ENCODE results near the gene PHYHD1.

Gene PHYHD1

DNA sequence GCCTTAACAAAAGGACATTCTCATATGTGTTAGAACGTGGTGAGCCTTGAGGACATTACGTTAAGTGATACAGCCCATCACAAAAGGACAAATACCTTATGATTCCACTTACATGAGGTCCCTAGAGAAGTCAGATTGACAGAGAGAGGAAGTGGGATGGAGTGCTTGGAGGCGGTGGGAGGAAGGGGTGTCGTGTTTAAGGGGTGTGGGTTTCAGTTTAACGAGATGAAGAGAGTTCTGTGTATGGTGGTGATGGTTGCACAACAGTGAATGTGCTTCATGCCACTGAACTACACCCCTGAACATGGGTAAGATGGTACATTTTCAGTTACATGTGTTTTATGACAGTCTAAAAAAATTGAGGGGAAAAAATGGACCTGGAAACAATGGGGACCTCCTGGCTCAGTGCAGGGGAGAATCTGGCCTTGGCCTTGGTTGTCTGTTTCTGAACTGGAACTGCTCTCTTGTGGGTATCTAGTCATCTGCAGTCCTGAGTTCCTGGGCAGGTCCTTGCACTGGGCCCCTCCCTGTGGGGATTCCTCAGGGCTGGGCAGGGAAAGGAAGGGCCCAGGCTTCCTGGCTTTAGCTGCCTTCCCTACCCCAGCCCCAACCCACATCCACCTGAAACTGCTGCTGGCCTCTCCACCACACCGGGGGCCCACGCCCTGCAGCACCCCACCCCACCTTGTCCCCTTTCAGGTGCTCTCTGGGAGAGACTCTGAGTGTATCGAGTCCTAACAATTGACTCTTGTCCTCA lies 21.0 kb upstream of the PHYHD1 start:
- intact Hi-C loops (cut with DNase I): no loop called here
- DNase-seq: no peak

DNA sequence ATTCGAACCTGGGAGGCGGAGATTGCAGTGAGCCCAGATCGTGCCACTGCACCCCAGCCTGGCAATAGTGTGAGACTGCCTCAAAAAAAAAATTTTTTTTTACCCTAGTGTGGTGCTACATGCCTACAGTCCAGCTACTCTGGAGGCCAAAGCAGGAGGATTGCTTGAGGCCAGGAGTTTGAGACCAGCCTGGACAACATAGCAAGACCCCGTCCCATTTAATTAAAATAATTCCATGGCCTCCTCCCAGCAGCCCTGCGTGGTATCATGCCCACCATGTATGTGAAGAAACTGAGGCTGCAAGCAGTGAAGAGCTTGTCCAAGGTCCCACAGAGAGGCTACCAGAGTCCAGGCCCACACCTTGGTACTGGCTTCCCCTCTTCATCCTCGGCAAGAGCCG lies 19.4 kb upstream of the PHYHD1 start:
- intact Hi-C loops (cut with DNase I): no loop called here
- DNase-seq: no peak

DNA sequence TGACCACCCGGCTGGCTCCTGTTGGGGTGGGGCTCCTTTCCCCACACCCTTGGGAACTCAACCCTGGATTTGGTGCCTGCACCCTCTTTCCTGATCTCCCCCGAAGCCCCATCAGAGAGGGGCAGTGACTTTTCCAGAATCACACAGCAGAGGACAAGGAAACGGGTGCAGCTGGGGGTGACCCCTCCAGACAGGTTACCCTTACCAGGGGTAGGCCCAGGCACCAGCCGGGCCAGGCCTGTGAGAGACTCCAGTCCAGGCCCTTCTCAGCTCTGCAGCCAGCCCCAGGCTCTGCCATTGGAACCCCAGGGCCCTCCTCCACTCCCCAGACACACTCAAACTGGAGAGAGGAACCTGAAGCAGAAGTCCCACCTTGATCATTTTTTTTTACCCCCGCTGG lies 19.0 kb upstream of the PHYHD1 start:
- no peak for DNase-seq
- intact Hi-C loops (cut with DNase I): no loop called here

DNA sequence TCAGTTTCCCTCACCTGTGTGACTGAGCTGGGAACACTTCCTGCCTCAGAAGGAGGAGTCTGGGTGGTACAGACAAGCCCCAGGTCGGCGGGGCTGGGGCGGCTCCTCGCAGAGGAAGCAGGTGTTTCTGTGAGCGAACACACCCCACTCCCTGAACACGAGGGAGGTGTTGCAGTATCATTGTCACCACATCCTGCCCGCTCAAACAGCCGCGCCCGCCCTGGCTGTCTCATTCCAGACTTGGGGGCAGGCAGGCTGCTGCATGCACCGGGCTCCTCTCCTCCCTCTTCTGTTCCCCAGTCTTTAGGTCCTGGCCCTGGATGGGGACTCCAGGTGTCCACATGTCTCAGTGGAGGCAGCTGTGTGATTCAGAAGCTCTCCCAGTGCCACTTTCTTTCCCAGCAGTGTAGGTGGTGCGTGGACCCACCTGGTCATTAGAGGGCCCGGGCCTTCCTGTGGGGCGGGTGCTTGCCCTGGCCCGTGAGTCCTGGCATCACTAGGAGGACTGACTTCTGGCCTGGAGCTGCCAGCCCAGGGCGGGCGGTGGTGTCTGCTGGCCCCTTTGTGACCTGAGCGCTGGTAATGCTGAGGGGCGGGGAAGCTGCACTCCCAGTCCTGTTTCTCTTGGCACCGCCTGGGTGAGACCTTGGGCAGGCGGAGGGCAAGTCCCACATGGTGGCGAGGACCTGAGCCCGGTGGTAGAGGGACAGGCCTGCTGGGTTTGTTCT lies 18.3 kb upstream of the PHYHD1 start:
- DNase-seq: peak in 2 of 10 donors; percentile 32 to 82
- intact Hi-C loops (cut with DNase I): no loop called here

DNA sequence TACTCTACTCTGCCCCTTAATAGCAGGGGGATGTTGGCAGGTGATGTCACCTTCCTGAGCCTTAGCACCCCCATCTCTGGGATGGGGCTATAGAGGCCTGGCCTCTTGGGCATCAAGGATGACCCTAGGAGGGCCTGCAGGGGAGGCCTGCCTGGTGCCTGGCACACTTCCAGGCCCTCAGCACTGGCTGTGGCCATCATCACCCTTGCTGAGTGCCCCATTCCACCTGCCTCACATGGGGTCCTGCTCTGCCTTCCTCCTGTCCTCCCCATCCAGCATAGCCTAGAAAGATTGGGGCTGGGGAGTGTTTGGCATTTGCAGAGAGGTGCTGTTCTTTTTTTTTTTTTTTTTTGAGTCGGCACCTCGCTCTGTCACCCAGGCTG lies 17.7 kb upstream of the PHYHD1 start:
- intact Hi-C loops (cut with DNase I): no loop called here
- no peak for DNase-seq

DNA sequence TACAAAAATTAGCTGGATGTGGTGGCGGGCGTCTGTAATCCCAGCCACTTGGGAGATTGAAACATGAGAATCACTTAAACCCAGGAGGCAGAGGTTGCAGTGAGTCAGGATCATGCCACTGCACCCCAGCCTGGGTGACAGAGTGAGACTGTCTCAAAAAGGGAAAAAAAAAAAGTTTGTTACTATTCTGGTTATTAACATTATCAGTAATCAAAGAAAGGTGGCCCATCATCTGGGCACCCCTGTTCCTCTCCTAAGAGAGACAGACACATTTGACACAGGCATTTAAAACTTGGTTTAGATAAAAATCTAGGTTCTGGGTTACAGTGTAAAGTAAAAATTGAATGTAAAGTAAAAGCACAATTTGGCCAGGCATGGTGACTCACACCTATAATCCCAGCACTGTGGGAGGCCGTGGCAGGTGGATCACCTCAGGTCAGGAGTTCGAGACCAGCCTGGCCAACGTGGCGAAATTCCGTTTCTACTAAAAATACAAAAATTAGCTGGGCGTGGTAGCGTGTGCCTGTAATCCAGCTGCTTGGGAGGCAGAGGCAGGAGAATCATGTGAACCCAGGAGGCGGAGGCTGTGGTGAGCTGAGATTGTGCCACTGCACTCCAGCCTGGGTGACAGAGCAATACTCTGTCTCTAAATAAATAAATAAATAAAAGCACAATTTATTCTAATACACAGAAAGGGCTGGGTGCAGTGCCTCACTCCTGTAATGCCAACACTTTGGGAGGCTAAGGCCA lies 16.7 kb upstream of the PHYHD1 start:
- intact Hi-C loops (cut with DNase I): no loop called here
- no peak for DNase-seq

DNA sequence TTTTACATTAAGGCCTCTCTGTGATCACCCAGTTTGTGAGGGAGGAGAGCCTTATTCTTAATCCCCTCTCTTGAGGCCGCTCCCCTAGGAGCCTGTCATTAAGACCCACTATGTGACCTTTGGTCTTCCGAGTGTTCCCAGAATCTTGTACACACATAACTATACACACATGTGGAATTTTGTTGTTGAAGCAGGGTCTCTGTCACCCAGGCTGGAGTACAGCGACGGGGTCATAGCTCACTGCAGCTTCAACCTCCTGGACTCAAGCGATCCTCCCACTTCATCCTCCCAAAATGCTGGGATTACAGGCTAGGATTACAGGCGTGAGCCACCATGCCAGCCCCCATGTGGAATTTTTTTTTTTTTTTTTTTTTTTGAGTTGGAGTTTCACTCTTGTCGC lies 14.8 kb upstream of the PHYHD1 start:
- intact Hi-C loops (cut with DNase I): no loop called here

DNA sequence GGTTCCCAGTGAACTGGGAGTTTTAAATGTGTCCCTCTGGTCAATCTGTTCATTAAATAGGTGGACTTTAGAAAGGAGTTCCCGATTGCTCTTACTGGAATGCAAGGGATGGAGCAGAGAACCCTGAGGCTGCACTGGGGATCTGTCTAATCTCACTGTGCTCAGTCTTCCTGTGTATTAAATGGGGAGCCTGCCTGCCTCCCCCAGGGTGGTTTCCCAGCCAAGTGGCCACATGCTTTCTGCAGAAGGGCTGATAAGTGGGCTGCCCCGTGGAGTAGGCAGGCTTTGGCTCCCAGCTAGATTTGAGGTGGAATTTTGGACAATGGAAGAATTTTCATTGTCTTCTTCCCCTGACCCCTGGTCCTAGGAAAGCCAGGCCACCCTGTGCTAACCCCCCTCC lies 14.0 kb upstream of the PHYHD1 start:
- intact Hi-C loops (cut with DNase I): no loop called here
- no peak for DNase-seq

More for the DNA sequence above, 14.8 kb upstream of the PHYHD1 start:
- no peak for DNase-seq

DNA sequence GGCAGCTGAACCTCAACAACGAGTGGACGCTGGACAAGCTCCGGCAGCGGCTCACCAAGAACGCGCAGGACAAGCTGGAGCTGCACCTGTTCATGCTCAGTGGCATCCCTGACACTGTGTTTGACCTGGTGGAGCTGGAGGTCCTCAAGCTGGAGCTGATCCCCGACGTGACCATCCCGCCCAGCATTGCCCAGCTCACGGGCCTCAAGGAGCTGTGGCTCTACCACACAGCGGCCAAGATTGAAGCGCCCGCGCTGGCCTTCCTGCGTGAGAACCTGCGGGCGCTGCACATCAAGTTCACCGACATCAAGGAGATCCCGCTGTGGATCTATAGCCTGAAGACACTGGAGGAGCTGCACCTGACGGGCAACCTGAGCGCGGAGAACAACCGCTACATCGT lies 12.4 kb upstream of the PHYHD1 start:
- DNase-seq: no peak

DNA sequence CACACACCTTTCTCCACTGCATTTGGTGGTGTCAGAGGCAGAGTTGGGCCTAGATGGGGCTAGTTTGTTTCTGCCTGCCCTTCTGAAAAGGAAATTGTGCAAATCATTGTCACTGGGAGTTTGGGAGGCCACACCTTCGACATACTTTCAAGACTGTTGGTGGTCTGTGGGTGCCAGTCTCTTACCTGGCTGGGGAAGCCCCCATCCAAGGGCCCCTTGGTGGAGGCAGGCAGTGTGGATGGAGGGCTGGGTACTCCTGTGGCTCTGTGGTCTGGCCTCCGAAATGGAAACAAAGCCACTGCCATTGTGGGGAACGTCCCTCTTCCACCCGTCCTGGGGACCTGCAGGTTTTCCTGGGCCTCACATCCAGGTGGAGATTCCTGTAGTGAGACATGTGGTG lies 10.9 kb upstream of the PHYHD1 start:
- no peak for DNase-seq

More for the DNA sequence above, 12.4 kb upstream of the PHYHD1 start:
- intact Hi-C loops (cut with DNase I): no loop called here

DNA sequence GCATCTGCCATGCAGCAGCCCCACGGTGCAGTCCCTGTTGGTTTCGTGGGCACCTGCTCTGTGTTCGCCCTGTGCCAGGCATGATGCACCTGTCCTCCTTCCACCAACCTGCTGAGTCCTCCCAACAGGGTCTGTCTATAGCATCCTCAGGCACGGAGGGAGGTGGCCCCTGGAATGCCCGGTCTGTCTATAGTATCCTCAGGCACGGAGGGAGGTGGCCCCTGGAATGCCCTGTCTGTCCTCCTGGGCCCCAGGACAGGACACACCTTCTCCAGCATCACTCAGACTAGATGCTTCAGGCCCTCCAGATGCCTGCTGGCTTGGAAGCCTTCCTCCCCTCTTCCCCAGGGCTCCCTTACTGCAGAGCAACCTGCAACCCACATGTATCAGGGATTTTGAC lies 9.9 kb upstream of the PHYHD1 start:
- intact Hi-C loops (cut with DNase I): no loop called here
- no peak for DNase-seq

More for the DNA sequence above, 10.9 kb upstream of the PHYHD1 start:
- intact Hi-C loops (cut with DNase I): no loop called here

DNA sequence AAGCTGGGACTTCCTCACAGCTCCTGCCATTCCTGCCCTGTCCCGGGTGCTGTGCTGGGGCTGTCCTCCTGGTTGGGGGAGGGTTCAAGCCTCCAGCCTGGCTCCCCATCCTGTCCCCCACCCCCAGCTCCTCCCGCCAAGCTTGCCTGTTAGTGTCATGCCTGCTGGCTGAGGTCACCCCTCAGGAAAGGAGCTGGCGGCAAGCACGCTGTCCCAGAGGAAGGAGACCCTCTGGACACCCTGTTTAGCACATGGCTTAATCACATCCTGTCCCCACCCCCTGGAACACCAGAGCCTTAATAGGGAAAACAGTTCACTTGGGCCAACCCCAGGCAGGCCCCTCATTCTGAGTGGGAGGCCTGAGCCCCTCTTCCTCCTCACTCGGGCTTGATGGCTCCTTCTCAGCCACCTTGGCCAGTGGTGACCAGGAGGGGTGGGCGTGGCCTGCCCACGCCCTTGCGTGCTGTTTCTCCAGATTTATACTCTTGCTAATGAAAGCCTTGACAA lies 9.2 kb upstream of the PHYHD1 start:
- intact Hi-C loops (cut with DNase I): no loop called here
- no peak for DNase-seq

DNA sequence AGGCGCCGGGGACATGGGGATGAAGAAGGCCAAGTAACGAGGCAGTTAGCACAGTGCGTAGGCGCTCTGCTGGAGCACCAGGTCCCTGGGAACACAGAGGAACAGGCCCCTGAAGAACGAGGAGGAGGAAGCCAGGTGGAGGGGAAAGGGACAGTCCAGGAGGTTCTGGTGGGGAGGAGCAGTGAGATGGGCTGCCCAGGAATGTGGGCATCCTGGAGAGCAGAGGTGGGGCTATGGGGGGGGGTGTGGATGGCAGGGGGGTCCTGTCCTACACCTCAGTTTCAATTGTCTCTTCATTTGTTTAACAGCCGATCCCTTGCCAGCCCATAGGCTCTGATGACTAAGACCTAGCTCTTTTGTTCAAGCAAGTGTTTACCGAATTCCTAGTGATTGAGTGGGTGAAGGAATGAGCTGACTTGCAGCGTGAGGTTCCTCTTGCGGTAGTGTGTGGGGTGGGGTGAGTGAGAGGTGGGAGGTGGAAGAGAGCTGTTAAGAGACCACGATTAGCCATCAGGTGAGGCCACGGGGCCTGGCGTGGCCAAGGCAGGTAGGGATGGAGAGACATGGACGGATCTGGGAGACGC lies 8.4 kb upstream of the PHYHD1 start:
- intact Hi-C loops (cut with DNase I): no loop called here
- DNase-seq: no peak

DNA sequence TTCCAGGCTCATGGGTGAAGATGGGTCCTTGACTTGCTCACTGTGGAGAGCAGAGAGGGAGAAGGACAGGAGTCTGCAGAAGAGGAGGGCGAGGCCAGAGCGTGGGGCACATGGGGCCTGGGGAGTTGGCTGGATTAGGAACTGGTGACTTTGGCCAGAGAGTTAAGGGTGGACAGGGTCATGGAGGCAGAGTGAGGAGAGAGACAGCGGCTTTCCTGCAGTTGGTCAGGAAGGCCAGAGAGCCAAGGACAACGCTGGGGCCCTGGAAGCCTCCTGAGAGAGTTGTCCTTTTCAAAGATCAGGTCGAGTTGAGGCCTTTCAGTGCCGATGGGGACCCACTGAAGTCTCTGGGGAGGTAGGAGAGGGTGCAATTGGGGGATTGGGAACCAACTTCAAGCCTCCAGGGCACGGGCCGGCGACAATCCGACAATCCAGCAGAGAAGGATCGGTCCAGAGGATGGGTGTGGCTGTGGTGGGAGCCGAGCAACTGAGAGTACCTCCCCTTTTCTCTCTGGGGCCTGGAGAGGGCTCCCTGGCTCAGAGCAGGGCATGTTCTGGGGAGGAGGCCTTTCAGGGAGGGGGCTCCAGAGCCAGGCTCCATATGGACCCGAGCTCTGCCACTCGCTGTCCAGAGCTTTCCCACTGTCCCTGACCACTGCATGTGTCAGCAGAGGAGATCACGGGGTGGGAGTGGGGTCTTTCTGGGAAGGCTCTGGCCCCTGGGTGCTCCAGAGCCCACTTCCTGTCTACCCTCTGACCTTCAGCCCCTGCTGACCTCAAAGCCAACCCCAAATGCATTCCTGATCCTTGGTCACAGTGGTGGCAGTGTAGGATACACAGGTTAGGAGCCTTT lies 7.5 kb upstream of the PHYHD1 start:
- DNase-seq: no peak

DNA sequence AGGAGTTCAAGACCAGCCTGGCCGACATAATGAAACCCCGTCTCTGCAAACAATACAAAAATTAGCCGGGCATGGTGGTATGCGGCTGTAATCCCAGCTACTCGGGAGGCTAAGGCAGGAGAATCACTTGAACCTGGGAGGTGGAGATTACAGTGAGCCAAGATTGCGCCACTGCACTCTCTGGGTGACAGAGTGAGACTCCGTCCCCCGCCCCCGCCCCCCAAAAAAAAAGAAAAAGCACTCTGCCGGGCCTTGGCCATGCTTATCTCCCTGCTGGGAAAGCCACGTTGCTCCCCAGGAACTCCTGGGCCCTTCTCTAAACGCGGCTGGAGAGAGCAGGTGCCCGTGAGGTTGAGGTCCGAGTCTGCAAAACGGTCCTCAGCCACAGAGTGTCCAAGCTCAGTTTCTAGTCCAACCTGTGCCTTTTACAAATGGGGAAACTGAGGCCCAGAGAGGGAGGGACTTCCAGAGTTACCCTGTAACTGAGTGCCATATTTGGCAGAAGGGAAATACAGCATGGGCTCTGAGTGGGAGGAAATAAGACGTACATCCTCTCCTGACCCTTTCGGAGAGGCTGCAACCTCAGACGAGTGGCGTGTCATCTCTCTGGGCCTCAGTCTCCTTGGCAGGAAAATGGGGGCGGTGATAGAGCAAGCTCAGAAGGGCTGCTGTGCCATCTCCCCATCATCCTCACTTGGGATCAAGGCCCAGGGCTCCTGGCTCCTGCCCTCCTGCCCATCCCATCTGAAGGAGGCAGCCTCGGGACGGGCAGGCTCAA lies 6.6 kb upstream of the PHYHD1 start:
- intact Hi-C loops (cut with DNase I): no loop called here
- DNase-seq: no peak

More for the DNA sequence above, 7.5 kb upstream of the PHYHD1 start:
- intact Hi-C loops (cut with DNase I): no loop called here

DNA sequence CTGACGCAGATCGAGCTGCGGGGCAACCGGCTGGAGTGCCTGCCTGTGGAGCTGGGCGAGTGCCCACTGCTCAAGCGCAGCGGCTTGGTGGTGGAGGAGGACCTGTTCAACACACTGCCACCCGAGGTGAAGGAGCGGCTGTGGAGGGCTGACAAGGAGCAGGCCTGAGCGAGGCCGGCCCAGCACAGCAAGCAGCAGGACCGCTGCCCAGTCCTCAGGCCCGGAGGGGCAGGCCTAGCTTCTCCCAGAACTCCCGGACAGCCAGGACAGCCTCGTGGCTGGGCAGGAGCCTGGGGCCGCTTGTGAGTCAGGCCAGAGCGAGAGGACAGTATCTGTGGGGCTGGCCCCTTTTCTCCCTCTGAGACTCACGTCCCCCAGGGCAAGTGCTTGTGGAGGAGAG lies 4.6 kb upstream of the PHYHD1 start:
- intact Hi-C loops (cut with DNase I): no loop called here

DNA sequence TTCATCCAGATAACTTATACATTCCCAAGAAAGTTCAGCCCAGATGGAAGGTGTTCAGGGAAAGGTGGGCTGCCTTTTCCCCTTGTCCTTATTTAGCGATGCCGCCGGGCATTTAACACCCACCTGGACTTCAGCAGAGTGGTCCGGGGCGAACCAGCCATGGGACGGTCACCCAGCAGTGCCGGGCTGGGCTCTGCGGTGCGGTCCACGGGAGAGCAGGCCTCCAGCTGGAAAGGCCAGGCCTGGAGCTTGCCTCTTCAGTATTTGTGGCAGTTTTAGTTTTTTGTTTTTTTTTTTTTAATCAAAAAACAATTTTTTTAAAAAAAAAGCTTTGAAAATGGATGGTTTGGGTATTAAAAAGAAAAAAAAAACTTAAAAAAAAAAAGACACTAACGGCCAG lies 4.0 kb upstream of the PHYHD1 start:
- intact Hi-C loops (cut with DNase I): no loop called here
- peak in 1 of 10 donors; percentile 35 for DNase-seq

More for the DNA sequence above, 4.6 kb upstream of the PHYHD1 start:
- peak in 2 of 10 donors; percentile 71 to 81 for DNase-seq

DNA sequence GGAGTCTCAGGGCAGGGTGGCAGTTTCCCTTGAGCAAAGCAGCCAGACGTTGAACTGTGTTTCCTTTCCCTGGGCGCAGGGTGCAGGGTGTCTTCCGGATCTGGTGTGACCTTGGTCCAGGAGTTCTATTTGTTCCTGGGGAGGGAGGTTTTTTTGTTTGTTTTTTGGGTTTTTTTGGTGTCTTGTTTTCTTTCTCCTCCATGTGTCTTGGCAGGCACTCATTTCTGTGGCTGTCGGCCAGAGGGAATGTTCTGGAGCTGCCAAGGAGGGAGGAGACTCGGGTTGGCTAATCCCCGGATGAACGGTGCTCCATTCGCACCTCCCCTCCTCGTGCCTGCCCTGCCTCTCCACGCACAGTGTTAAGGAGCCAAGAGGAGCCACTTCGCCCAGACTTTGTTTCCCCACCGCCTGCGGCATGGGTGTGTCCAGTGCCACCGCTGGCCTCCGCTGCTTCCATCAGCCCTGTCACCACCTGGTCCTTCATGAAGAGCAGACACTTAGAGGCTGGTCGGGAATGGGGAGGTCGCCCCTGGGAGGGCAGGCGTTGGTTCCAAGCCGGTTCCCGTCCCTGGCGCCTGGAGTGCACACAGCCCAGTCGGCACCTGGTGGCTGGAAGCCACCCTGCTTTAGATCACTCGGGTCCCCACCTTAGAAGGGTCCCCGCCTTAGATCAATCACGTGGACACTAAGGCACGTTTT lies 3.5 kb upstream of the PHYHD1 start:
- peak in 9 of 10 donors; percentile 51 to 90 (median 55) for DNase-seq
- intact Hi-C loops (cut with DNase I): no loop called here
